Femur (tissue), 1 donor: ENCODE results near the gene SLCO1B1.
"Not testable (repeated sequence)": the region's sequence is repeated elsewhere in the genome, so short reads cannot be mapped to it uniquely, and the experiment has no call there.

ENCODE experiments used
- DNase-seq: peaks from one replicate; pipeline ENCODE4 v3.0.0-alpha.2; 2017

SLCO1B1 gene, protein sequence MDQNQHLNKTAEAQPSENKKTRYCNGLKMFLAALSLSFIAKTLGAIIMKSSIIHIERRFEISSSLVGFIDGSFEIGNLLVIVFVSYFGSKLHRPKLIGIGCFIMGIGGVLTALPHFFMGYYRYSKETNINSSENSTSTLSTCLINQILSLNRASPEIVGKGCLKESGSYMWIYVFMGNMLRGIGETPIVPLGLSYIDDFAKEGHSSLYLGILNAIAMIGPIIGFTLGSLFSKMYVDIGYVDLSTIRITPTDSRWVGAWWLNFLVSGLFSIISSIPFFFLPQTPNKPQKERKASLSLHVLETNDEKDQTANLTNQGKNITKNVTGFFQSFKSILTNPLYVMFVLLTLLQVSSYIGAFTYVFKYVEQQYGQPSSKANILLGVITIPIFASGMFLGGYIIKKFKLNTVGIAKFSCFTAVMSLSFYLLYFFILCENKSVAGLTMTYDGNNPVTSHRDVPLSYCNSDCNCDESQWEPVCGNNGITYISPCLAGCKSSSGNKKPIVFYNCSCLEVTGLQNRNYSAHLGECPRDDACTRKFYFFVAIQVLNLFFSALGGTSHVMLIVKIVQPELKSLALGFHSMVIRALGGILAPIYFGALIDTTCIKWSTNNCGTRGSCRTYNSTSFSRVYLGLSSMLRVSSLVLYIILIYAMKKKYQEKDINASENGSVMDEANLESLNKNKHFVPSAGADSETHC

GRCh38 chr12:21130998-21131397 lies at the start of gene SLCO1B1:
Gene SLCO1B1 (plus strand): TSS chr12:21131194. CDS start chr12:21141575, 10,381 bp downstream.
- DNase-seq: no peak

DNA sequence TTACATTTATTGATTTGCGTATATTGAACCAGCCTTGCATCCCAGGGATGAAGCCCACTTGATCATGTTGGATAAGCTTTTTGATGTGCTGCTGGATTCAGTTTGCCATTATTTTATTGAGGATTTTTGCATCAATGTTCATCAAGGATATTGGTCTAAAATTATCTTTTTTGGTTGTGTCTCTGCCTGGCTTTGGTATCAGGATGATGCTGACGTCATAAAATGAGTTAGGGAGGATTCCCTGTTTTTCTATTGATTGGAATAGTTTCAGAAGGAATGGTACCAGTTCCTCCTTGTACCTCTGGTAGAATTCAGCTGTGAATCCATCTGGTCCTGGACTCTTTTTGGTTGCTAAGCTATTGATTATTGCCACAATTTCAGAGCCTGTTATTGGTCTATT lies 46.2 kb upstream of the SLCO1B1 start:
- not testable (repeated sequence) for DNase-seq

DNA sequence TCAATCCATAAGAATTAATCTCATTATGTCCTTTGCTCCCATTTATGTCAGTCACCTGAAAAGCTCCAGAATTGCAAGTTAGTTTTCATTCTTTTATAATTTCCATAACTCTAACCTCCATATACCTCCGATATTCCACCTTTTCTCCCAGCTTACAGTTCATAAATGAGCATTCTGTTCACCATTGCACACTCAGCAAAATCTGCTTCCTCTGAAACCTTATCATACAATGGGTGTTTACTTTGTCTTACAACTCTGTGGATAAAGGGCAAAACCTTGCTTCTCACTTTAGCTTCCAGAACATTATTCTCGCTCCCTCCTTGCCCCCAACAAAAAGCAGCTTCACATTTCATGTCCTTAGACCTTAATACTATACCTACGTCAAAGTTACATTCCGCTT lies 19.3 kb upstream of the SLCO1B1 start:
- no peak for DNase-seq

GRCh38 chr12:21113266-21113665 lies 17.7 kb upstream of the SLCO1B1 start:
- DNase-seq: no peak

GRCh38 chr12:21117995-21118394 lies 13.0 kb upstream of the SLCO1B1 start:
- no peak for DNase-seq

- no peak for DNase-seq
Measured at GRCh38 chr12:21118760-21119159, 12.2 kb upstream of the SLCO1B1 start.

DNA sequence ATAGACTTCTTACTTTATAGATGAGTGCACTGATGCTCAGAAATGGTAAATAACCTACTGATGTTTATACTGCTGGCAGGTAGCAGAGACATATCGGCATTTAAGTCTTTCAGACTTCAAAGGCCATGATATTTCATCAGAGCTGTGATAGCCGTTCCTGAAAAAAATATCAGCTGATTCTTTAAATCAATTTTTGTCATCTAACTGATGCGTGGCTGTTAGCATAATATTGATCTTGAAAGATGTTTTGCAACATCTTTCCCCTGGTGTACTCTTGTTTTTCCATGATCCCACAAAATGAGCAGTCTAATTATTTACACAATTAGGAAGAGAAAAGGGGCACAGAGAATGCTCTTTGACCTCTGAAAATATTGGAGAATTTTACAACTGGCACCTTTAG lies 1.6 kb upstream of the SLCO1B1 start:
- DNase-seq: no peak

GRCh38 chr12:21129906-21130305 lies 1.1 kb upstream of the SLCO1B1 start:
- DNase-seq: no peak

DNA sequence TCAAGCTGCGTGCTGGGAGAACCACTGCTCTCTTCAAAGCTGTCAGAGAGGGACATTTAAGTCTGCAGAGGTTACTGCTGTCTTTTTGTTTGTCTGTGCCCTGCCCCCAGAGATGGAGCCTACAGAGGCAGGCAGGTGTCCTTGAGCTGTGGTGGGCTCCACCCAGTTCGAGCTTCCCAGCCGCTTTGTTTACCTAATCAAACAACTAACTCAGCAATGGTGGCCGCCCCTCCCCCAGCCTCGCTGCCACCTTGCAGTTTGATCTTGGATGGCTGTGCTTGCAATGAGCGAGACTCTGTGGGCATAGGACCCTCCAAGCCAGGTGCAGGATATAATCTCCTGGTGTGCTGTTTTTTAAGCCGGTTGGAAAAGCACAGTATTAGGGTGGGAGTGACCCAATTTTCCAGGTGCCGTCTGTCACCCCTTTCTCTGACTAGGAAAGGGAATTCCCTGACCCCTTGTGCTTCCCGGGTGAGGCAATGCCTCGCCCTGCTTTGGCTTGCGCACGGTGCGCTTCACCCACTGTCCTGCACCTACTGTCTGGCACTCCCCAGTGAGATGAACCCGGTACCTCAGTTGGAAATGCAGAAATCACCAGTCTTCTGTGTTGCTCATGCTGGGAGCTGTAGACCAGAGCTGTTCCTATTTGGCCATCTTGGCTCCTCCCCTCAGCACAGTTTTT lies 6.5 kb downstream of the SLCO1B1 start:
- DNase-seq: not testable (repeated sequence)

DNA sequence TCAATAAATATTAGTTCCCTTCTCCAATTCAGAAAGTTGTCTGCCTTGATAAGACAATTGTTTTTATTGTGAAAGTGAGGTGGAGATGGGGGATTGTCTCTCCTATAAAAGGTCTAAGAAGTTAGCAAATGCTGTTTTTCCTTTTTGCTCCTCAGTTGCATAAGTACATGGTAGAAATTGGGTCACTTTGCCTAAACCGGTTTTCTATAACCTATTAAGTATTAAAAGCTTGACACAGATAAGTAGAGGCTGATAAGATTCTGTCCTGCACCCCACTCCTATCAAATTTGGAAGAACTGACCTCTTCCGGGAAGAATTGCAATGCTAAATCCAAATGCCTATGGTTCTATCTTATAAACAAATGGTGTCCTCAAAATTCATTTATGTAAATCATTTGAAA lies 7.0 kb downstream of the SLCO1B1 start:
- DNase-seq: no peak

GRCh38 chr12:21144309-21144708 lies 13.3 kb downstream of the SLCO1B1 start:
- no peak for DNase-seq

DNA sequence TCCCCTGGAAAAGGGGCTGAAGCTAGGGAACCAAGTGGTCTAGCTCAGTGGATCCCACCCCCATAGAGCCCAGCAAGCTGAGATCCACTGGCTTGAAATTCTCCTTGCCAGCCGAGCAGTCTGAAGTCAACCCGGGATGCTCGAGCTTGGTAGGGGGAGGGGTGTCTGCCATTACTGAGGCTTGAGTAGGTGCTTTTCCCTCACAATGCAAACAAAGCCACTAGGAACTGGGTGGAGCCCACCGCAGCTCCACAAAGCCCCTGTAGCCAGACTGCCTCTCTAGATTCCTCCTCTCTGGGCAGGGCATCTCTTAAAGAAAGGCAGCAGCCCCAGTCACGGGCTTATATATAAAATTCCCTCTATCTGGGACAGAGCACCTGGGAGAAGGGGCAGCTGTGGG lies 18.9 kb downstream of the SLCO1B1 start:
- not testable (repeated sequence) for DNase-seq

DNA sequence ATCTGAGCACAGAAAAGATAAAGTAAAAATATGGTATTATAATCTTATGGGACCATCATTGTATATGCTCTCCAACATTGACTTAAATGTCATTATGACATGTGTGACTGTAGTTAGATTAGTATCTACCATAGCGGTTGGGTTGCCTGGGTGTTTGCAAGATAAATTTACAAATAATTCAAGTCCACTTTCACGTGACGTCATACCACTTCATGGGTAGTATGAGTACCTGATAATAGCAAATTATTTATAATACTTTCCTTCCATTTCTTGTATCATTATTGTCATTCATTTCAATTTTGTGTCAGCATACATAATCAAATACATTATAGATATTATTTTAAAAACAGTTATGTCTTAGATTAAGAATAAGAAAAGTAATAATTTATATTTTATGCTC lies 20.2 kb downstream of the SLCO1B1 start:
- no peak for DNase-seq

- DNase-seq: no peak
Measured at GRCh38 chr12:21155522-21156351, 24.7 kb downstream of the SLCO1B1 start.

- no peak for DNase-seq
Measured at GRCh38 chr12:21165048-21165447, 34.1 kb downstream of the SLCO1B1 start.

GRCh38 chr12:21169878-21170472 lies 39.0 kb downstream of the SLCO1B1 start:
- DNase-seq: peak; percentile 22

DNA sequence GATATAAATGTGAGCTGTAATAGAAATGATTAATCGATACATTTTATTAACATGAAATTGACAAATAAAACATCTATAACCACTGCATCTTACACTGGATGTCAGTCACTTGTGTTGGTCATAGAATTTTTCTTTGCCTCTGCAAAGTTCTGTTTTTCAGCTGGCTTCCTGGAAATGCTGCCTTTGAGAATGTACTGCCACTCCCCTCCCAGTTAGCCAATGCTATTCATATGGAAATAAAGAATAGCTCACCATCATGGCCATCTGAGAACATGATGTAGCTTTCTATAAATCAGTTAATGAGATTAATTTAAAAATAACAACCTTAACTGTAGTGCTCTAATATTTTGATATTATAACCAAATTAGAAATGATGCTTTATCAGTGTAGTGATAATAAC lies 41.1 kb downstream of the SLCO1B1 start:
- DNase-seq: no peak

GRCh38 chr12:21183721-21184275 lies 52.8 kb downstream of the SLCO1B1 start:
- DNase-seq: no peak

- DNase-seq: no peak
Measured at GRCh38 chr12:21190016-21190415, 59.0 kb downstream of the SLCO1B1 start.

DNA sequence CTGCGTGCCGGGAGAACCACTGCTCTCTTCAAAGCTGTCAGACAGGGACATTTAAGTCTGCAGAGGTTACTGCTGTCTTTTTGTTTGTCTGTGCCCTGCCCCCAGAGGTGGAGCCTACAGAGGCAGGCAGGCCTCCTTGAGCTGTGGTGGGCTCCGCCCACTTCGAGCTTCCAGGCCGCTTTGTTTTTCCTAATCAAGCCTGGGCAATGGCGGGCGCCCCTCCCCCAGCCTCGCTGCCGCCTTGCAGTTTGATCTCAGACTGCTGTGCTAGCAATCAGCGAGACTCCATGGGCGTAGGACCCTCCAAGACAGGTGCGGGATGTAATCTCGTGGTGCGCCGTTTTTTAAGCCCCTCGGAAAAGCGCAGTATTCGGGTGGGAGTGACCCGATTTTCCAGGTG lies 83.4 kb downstream of the SLCO1B1 start:
- not testable (repeated sequence) for DNase-seq

DNA sequence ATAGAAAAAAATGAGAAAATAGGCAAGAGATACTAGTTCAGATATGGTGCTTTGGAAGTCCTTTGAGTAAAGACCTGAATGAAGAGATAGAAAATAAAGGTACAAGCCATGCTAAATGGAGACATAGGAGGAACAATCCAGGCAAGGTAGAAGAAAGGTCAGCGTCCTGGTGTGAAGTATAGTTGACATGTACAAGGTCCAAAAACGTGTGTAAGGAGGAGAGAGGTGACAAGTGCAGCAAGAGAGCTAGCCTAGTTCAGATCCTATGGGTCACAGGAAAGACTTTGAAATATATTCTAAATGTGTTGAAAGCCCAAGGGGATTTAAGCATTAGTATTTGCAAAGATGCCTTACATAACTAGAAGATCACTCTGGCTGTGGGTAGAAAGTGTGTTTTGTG lies 88.2 kb downstream of the SLCO1B1 start:
- no peak for DNase-seq

- no peak for DNase-seq
Measured at GRCh38 chr12:21220266-21220665, 89.3 kb downstream of the SLCO1B1 start.
